Putamen (tissue), 1 donor: ENCODE data around the gene ABCD1.
"Not testable (repeated sequence)": the region's sequence is repeated elsewhere in the genome, so short reads cannot be mapped to it uniquely, and the experiment has no call there.

Experiments
- DNase-seq: peaks from one replicate; pipeline ENCODE4 v3.0.0-alpha.2; 2016; ENCODE audit warnings: low spot score

The ABCD1 gene

DNA sequence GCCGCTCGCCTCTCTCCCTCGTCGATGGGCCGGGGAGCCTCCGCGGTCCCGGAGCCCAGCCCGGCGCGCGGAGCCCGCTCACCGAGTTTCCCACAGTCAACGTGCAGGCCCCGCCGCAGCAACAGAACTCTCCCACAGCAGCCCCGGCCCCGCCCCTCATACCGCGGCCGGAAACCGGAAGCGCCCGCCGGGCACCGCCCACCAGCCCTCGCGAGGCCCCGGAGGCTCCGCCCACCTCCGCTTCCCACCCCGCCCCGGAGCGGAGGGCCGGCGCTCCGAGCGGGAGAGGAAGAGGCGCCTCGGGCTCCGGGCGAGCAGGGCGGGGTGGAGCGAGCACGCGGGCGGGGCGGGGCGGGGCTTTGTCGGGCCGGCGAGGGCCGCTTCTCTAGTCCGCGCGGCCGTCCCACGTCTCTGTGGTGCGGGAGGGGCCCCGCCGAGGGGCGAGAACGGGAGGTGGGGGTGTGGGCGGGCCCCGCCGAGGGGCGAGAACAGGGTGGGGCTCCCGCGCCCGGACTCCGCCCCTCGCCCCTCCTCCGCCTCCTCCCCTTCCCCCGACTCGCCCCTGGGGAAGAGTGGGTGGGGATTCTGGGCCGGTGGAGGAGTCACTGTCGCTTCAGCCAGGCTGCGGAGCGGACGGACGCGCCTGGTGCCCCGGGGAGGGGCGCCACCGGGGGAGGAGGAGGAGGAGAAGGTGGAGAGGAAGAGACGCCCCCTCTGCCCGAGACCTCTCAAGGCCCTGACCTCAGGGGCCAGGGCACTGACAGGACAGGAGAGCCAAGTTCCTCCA is at the start of gene ABCD1, which contains the start of gene BCAP31:
TSS of gene ABCD1 (plus strand) at position 605 of the 787 bp plus-strand sequence. CDS start 411 bp downstream, outside the sequence.
TSS of gene BCAP31 (minus strand) at position 136 of the 787 bp plus-strand sequence. CDS start 1,143 bp downstream, outside the sequence.
- peak; percentile 87 for DNase-seq

DNA sequence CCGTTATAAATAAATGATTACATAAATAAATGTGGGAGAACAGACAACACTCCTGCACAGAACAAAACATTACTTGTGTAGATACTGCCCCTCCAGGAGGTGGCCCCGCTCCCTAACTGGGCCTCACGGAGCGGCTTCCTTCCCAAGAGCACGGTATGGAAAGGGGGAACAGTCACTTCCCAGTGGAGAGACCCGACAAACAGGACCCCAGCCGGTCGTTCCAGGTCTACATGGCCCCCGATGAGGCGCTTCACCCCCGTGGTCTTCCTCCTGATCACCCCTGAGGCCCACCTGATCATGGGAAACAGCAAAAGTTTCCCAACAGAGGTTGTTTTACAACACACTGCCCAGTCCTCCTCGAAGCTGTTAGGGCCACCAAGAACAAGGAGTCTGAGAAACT is 43.5 kb upstream of the ABCD1 start:
- no peak for DNase-seq

DNA sequence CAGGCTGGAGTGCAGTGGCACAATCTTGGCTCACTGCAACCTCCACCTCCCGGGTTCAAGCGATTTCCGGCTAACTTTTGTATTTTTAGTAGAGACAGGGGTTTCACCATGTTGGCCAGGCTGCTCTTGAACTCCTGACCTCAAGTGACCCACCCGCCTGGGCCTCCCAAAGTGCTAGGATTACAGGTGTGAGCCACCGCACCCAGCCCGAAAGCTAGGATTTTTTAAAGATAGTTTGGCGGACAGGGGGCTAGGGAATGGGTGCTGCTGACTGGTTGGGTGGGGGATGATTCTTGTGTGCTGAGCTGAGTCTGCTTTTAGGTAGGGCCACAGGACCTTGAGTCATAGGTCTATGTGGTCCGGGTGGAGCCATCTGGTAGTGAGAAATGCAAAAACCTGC is 41.2 kb upstream of the ABCD1 start:
- DNase-seq, result not testable (repeated sequence)

- DNase-seq, result no peak
Observed at GRCh38 chrX:153684467-153685155, 40.0 kb upstream of the ABCD1 start.

GRCh38 chrX:153685156-153685536 is 39.5 kb upstream of the ABCD1 start:
- no peak for DNase-seq

DNA sequence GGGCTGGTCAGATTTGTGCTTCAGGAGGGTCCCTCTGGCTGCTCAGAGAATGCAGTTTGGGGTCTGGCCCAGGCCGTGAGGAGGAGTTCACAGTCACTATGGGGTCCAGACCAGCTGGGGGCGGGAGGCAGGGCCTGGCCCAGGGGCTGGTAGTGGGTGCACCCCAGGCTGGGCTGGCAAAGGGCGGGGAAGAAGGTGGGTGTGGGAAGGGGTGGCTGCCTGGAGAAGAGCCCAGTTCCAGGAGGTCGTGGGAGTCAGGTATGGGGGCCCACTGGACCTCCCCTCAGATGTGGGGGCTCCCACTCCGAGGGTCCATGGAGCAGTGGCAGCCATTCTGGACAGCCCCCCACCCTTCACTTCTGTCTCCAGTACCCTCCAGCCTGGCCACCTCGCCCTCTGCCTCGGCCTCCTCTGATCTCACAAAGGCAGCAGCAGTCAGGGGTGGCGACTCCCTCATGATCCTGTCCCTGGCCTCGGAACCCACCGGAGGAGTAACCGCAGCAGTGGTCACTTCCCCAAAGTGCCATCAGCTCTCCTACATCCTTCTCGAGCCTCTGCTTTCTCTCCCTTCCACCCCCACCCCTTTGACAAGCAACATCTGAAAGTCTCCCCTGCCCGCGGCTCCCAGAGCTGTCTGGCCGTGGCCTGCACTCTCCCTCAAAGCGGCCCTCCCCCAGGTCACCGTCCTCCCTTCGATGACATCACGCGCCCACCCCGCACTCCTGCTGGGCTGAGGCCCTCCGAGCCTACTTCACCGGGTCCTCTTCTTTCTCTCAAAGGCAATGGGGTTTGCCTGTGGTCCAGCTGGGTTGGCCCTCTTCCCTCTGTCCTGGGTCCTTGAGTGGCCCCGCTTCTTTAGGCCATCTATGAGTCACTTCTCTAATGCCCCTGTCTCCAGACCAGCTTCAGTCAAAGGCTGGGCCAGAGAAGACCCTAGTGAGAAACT is 38.6 kb upstream of the ABCD1 start:
- no peak for DNase-seq

- no peak for DNase-seq
Observed at GRCh38 chrX:153686711-153687110, 37.9 kb upstream of the ABCD1 start.

DNA sequence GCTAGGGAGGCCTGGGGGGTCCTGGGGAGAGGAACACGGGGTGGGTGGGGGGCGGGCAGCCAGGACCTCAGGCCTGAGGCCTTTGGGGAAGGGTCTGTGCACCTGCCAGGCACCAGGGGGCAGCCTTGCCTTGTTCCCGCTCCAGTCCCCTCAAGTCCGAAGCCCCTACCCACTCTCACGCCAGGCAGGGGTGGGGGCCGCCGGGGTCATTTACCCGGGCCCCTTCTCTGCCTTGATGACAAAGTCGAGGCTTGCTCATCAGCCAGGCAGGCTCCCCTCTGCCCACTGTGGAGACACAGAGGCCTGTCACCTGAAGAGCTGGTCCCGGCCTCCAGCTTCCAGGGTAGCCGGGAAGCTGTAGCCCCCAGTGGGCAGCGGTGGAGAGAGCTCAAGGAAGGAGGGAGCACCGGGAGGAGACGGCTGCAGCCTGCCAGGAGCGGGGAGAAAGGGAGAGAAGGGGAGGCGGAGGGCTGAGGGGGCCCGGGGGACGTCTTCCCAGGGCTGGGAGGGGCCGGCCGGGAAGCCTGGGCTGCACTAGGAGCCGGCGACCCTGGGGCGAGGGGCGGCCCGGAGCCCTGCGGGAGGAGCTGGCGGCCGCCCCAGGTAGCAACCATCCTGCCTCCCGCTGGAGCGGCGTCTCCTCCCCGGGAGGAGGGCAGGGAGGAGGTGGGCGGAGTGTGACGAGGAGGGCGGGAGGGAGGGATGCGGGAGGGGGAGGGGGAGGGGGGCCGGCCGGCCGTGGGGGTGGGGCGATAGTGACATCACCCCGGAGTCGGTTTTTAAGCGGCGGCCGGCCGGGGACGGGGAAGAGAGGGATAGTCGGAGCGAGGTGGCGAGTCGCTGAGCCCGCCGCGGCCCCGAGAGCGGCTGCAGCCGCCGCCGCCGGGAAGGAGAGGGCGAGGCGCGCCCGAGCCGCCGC is 37.3 kb upstream of the ABCD1 start, which contains the start of gene SLC6A8:
TSS of gene SLC6A8 (plus strand) at position 806 of the 919 bp plus-strand sequence. CDS start 649 bp downstream, outside the sequence.
- peak; percentile 71 for DNase-seq

DNA sequence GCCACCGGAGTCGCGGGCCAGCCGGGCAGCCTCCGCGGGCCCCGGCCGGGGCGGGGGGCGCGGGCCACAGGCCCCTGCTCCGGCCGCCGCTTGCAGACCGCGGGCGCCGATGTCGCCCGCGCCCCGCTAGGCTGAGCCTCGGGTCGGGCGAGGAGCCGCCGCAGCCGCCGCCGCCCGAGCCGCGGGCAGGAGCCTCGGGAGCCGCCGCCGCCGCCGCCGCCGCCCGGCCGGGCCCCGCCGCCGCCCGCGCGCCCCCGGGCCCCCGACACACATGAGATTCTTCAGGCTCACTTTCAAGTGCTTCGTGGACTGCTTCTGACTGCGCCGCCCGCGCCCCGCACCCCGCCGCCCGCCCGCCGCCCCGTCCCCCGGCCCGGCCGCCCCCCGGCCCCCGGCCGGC is 36.6 kb upstream of the ABCD1 start:
- no peak for DNase-seq

DNA sequence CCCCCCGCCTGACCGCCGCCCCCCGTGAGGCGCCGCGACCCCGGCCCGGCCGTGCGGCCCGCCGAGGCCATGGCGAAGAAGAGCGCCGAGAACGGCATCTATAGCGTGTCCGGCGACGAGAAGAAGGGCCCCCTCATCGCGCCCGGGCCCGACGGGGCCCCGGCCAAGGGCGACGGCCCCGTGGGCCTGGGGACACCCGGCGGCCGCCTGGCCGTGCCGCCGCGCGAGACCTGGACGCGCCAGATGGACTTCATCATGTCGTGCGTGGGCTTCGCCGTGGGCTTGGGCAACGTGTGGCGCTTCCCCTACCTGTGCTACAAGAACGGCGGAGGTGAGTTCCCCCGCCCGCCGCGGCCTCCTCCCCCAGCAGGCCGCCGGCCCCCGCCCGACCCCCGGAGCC is 36.1 kb upstream of the ABCD1 start:
- DNase-seq, result no peak

GRCh38 chrX:153688911-153689590 is 35.6 kb upstream of the ABCD1 start:
- DNase-seq, result peak; percentile 76

- DNase-seq, result no peak
Observed at GRCh38 chrX:153689654-153690465, 34.8 kb upstream of the ABCD1 start.

DNA sequence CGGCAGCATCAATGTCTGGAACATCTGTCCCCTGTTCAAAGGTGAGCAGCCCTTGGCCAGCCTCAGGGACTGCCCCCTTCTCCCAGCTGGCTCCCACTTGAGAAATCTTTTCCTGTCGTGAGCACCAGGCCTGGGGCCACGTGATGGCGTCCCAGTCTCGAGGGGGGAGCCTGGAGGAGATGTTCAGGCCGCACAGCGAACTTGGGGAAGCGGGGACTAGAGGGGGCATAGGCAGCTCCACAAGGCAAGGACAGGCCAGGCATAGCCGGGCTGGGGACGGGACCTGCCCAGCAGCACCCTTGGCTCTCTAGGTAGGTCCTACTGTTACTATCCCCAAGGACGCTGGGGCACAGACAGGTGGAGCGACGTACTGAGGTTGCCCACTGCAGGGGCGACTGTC is 34.2 kb upstream of the ABCD1 start:
- no peak for DNase-seq

DNA sequence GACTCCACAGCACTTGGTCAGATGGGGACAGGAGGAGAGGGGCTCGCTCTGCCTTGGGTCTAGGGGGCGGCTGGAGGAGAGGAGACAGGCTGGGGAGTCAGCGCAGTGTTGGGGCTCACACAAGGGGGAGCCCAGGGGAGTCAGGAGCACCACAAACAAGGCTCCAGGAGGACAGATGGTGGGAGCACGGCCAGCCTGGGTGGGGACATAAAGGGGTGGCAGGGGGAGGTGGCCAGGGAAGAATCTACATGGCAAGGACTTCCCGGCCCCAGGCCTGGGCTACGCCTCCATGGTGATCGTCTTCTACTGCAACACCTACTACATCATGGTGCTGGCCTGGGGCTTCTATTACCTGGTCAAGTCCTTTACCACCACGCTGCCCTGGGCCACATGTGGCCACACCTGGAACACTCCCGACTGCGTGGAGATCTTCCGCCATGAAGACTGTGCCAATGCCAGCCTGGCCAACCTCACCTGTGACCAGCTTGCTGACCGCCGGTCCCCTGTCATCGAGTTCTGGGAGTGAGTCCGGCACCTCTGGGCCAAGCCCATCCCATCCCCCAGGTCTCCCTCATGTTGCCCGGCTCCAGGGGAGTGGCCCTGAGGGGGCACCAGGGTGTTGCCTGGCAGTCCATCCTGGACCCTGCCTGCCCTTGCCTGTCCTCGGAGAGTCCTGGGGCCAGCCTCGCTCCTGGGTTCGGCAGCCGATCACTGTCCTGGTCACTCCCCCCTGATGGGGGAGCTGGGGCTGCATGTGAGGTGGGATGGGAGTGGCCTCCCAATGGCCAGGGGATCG is 33.4 kb upstream of the ABCD1 start:
- DNase-seq, result not testable (repeated sequence)

DNA sequence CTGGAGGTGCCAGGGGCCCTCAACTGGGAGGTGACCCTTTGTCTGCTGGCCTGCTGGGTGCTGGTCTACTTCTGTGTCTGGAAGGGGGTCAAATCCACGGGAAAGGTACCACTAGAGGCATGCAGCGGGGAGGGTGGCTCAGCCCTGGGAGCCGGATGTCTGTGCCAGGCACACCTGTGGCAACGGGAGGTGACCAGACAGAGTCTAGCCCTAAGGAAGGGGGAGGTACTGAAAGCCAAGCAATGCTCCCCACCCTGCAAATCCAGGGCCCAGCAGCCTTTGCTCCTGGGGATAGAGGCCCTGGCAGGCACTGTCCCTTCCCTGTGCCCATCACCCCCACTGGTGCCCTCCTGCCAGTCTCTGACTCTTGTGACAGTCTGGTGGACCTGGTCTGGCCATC is 32.7 kb upstream of the ABCD1 start:
- no peak for DNase-seq

- no peak for DNase-seq
Observed at GRCh38 chrX:153692611-153693156, 32.0 kb upstream of the ABCD1 start.

GRCh38 chrX:153693216-153694086 is 31.2 kb upstream of the ABCD1 start:
- DNase-seq, result no peak
